Neural progenitor cell (in vitro differentiated cells): ENCODE data around the gene PCNX1.

Experiments
- CTCF ChIP-seq: fragments of 200-600 bp; sonication (generic); IDR thresholded peaks from 2 replicates; pipeline ENCODE4 v1.5.1; 2017; ENCODE audit warnings: antibody characterized with exemption, mild to moderate bottlenecking
- EZH2 ChIP-seq: fragments of 200-600 bp; sonication (generic); IDR thresholded peaks from 2 replicates; pipeline ENCODE4 v1.6.1; 2017; ENCODE audit warnings: antibody characterized with exemption, mild to moderate bottlenecking, moderate library complexity

- TF ChIP-seq CTCF (no peak), EZH2 (no peak)
These were observed 25.6 kb upstream of the PCNX1 start for GRCh38 chr14:70881549-70882177.
